Panc1 (cell line): ENCODE measurements around the gene MYLK3. TPM values are rescaled to one million over a fixed set of nuclear protein-coding genes. Genes with fewer than 3 reads are reported as not detected.

ENCODE experiments used
- ATAC-seq: fragments of 200-7000 bp; cut with Tn5 transposase; 2 replicates; pipeline ENCODE4 v1.9.1; 2020; ENCODE audit warnings: mild to moderate bottlenecking, moderate library complexity
- BruUV-seq: library from RNA; stranded (reverse); fragments of 400-500 nt; replicated peaks from 2 replicates; lab custom pipeline; 2021; lab: Mats Ljungman, UMichigan
- CTCF ChIA-PET: fragments of 300-600 bp; sonication (Branson Sonifier 250); formaldehyde crosslinking; loops from one replicate; lab custom pipeline; 2022; ENCODE audit warnings: antibody characterized with exemption; lab: Charles Lee
- POLR2A ChIA-PET: fragments of 300-600 bp; sonication (Branson Sonifier 250); formaldehyde crosslinking; loops from one replicate; lab custom pipeline; 2022; ENCODE audit warnings: antibody characterized with exemption; lab: Charles Lee
- DNase-seq: peaks from one replicate; pipeline ENCODE4 v3.0.0-alpha.2; 2010; ENCODE audit warnings: low read depth, low spot score
- H3K27ac ChIP-seq: 2 replicates; pipeline ENCODE4 v1.5.1; 2011; ENCODE audit warnings: mild to moderate bottlenecking, low read length, inconsistent platforms
- H3K27me3 ChIP-seq: fragments of 200-500 bp; sonication (Bioruptor generic); 2 replicates; pipeline ENCODE4 v1.6.0; 2014; ENCODE audit warnings: low read length, inconsistent platforms; ENCODE audit not compliant: control insufficient read depth, insufficient read depth
- H3K36me3 ChIP-seq: fragments of 200-500 bp; sonication (Bioruptor generic); 2 replicates; pipeline ENCODE4 v1.5.1; 2014; ENCODE audit warnings: inconsistent platforms, mild to moderate bottlenecking, low read length, moderate library complexity; ENCODE audit not compliant: control insufficient read depth, insufficient read depth
- H3K4me1 ChIP-seq: 2 replicates; pipeline ENCODE4 v1.5.1; 2011; ENCODE audit warnings: inconsistent platforms, mild to moderate bottlenecking, low read length, moderate library complexity; ENCODE audit not compliant: control insufficient read depth, insufficient read depth
- H3K4me3 ChIP-seq, 2 experiments: 2 replicates each; pipeline ENCODE4 v1.5.1; 2011 to 2012; ENCODE audit warnings: low read depth in 2 of 2, low read length in 2 of 2, mild to moderate bottlenecking in 2 of 2, inconsistent platforms in 1 of 2, moderate library complexity in 1 of 2
- H3K9me3 ChIP-seq: fragments of 200-500 bp; sonication (Bioruptor generic); 2 replicates; pipeline ENCODE4 v1.5.1; 2014; ENCODE audit warnings: low read depth, mild to moderate bottlenecking, inconsistent platforms, low read length, moderate library complexity; ENCODE audit not compliant: control insufficient read depth, insufficient read depth
- POLR2AphosphoS5 ChIP-seq: IDR thresholded peaks from 2 replicates; pipeline ENCODE4 v1.6.1; 2012; ENCODE audit warnings: mild to moderate bottlenecking, low read depth, low read length, moderate library complexity
- SIN3A ChIP-seq: IDR thresholded peaks from 2 replicates; pipeline ENCODE4 v1.6.1; 2012; ENCODE audit warnings: low read depth, mild to moderate bottlenecking, low read length, moderate library complexity, borderline replicate concordance; ENCODE audit not compliant: insufficient read depth
- TCF7L2 ChIP-seq: IDR thresholded peaks from 2 replicates; pipeline ENCODE4 v1.6.1; 2011; ENCODE audit warnings: mild to moderate bottlenecking, low read depth, low read length, inconsistent platforms
- in situ Hi-C: cut with HindIII; loops from 2 replicates; pipeline ENCODE4 v1.10.0; 2016; ENCODE audit warnings: low sequenced_read_pairs, low pct_unique_long_range_greater_than_20kb
- intact Hi-C: fragments of 100-400 bp; cut with micrococcal nuclease; formaldehyde crosslinking; loops from one replicate; pipeline ENCODE4 v1.10.0; 2022; ENCODE audit not compliant: unreplicated experiment
- total RNA-seq: library from RNA; stranded (reverse); gene quantifications from one replicate; pipeline ENCODE4 v1.2.1, GENCODE V29; 2021; ENCODE audit not compliant: unreplicated experiment
- TF ChIP-seq, protein P1 (sequence below): fragments of 450-650 bp; IDR thresholded peaks from 2 replicates; pipeline ENCODE4 v1.5.1; 2017; ENCODE audit warnings: mild to moderate bottlenecking
- TF ChIP-seq, protein P2 (sequence below), 2 experiments: IDR thresholded peaks; 2 replicates each; pipeline ENCODE4 v1.6.1; 2011 to 2012; ENCODE audit warnings: low read depth in 2 of 2, control low read depth in 1 of 2, low read length in 1 of 2, mild to moderate bottlenecking in 1 of 2, moderate library complexity in 1 of 2; ENCODE audit not compliant: insufficient read depth in 1 of 2

Gene MYLK3
- total RNA-seq, 1 experiment from 2014 or later = 0.31 TPM

DNA sequence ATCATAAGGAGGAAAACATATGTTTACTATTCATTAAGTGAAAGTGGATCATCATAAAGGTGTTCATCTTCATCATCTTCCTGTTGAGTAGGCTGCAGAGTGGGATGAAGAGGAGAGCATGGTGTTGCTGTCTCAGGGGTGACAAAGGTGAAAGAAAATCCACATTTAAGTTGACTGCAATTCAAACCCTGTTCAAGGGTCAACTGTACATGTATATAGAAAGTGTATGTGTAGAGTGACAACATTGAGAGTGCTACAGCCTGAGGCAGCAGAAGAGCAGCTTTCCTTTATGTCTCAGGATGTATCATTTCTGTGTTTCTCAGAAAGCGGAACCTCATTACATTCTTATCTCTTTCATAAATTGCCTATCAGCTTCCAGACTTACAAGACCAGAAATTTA is 41.5 kb downstream of the MYLK3 start:
- intact Hi-C loops = no loop called here
- H3K27me3 ChIP-seq = no peaks in the 10 kb centered on the region
- no peak overlapping the region for H3K4me3 ChIP-seq
- ChIA-PET CTCF (no interaction called here), POLR2A (no interaction called here)
- no peak overlapping the region for H3K27ac ChIP-seq
- no peak for ATAC-seq
- no peaks in the 10 kb centered on the region for H3K4me1 ChIP-seq
- in situ Hi-C loops = no loop called here
- DNase-seq = no peak
- H3K9me3 ChIP-seq = no peaks in the 10 kb centered on the region
- BruUV-seq = no TSS peak
- H3K36me3 ChIP-seq = no peaks in the 10 kb centered on the region
- TF ChIP-seq, protein P1, sequence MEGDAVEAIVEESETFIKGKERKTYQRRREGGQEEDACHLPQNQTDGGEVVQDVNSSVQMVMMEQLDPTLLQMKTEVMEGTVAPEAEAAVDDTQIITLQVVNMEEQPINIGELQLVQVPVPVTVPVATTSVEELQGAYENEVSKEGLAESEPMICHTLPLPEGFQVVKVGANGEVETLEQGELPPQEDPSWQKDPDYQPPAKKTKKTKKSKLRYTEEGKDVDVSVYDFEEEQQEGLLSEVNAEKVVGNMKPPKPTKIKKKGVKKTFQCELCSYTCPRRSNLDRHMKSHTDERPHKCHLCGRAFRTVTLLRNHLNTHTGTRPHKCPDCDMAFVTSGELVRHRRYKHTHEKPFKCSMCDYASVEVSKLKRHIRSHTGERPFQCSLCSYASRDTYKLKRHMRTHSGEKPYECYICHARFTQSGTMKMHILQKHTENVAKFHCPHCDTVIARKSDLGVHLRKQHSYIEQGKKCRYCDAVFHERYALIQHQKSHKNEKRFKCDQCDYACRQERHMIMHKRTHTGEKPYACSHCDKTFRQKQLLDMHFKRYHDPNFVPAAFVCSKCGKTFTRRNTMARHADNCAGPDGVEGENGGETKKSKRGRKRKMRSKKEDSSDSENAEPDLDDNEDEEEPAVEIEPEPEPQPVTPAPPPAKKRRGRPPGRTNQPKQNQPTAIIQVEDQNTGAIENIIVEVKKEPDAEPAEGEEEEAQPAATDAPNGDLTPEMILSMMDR = no peak
- TF ChIP-seq POLR2AphosphoS5 = no peak
- TF ChIP-seq SIN3A = no peak
- TF ChIP-seq, protein P2, sequence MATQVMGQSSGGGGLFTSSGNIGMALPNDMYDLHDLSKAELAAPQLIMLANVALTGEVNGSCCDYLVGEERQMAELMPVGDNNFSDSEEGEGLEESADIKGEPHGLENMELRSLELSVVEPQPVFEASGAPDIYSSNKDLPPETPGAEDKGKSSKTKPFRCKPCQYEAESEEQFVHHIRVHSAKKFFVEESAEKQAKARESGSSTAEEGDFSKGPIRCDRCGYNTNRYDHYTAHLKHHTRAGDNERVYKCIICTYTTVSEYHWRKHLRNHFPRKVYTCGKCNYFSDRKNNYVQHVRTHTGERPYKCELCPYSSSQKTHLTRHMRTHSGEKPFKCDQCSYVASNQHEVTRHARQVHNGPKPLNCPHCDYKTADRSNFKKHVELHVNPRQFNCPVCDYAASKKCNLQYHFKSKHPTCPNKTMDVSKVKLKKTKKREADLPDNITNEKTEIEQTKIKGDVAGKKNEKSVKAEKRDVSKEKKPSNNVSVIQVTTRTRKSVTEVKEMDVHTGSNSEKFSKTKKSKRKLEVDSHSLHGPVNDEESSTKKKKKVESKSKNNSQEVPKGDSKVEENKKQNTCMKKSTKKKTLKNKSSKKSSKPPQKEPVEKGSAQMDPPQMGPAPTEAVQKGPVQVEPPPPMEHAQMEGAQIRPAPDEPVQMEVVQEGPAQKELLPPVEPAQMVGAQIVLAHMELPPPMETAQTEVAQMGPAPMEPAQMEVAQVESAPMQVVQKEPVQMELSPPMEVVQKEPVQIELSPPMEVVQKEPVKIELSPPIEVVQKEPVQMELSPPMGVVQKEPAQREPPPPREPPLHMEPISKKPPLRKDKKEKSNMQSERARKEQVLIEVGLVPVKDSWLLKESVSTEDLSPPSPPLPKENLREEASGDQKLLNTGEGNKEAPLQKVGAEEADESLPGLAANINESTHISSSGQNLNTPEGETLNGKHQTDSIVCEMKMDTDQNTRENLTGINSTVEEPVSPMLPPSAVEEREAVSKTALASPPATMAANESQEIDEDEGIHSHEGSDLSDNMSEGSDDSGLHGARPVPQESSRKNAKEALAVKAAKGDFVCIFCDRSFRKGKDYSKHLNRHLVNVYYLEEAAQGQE (IDR thresholded peaks at IDR 0.05; ENCODE audit: insufficient read depth in 1 of 2, low read depth in 2 of 2, low read length in 1 of 2) = no peak
- TF ChIP-seq TCF7L2 = no peak

DNA sequence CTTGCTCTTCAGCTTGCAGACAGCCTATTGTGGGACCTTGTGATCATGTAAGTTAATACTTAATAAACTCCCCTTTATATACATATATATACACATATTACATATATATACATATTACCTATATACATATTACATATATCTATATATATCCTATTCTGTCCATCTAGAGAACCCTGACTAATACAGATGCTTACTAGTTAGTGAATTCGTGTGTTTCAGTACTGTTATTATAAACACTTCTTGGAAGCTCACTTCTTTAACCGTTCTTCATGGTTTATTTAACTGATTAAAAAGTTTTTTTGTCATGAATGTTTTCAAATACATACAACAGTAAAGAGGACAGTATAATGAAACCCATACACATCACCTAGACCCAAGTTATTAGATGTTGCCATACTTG is 46.1 kb downstream of the MYLK3 start:
- intact Hi-C loops = no loop called here
- DNase-seq (no peak), ATAC-seq (no peak)
- BruUV-seq = no TSS peak
- in situ Hi-C loops = no loop called here
- H3K36me3 ChIP-seq = no peaks in the 10 kb centered on the region; the same call in none of the 2 replicates
- H3K27ac ChIP-seq = no peak overlapping the region
- POLR2A ChIA-PET = no interaction called here
- no peaks in the 10 kb centered on the region for H3K4me1 ChIP-seq
- H3K27me3 ChIP-seq = no peaks in the 10 kb centered on the region
- no peaks in the 10 kb centered on the region for H3K9me3 ChIP-seq
- no peak overlapping the region for H3K4me3 ChIP-seq
- CTCF ChIA-PET = no interaction called here
- TF ChIP-seq, protein P1 = no peak
- no peak for TF ChIP-seq TCF7L2
- no peak for TF ChIP-seq POLR2AphosphoS5
